ENCODE results near the gene APLF.

The APLF gene

GRCh38 chr2:68467077-68467960 is at the start of gene APLF, which contains the start of gene FBXO48:
APLF (plus strand) TSS chr2:68467585; CDS start chr2:68467732, 147 bp downstream.
FBXO48 (minus strand) TSS chr2:68467294; CDS start chr2:68465145, 2,149 bp downstream.
- peak within 1 kb of the TSS; percentile 86 for H3K4me3 ChIP-seq (ENCODE audit: low read depth, low read length)
- no peak for TF ChIP-seq CTCF (conservative IDR thresholded peaks at IDR 0.05; ENCODE audit: low read depth, low read length)
- peak; percentile 99 for DNase-seq (ENCODE audit: low read depth)

- H3K4me3 ChIP-seq (ENCODE audit: low read depth, low read length), result no peak overlapping the region
- no peak for TF ChIP-seq CTCF (conservative IDR thresholded peaks at IDR 0.05; ENCODE audit: low read depth, low read length)
- no peak for DNase-seq (ENCODE audit: low read depth)
These were observed 49.5 kb upstream of the APLF start for GRCh38 chr2:68417926-68418325.

GRCh38 chr2:68418419-68418818 is 49.0 kb upstream of the APLF start:
- no peak for TF ChIP-seq CTCF (conservative IDR thresholded peaks at IDR 0.05; ENCODE audit: low read depth, low read length)
- H3K4me3 ChIP-seq (ENCODE audit: low read depth, low read length), result no peak overlapping the region
- DNase-seq (ENCODE audit: low read depth), result no peak

GRCh38 chr2:68418855-68419254 is 48.5 kb upstream of the APLF start:
- no peak for TF ChIP-seq CTCF (conservative IDR thresholded peaks at IDR 0.05; ENCODE audit: low read depth, low read length)
- H3K4me3 ChIP-seq (ENCODE audit: low read depth, low read length), result no peak overlapping the region
- DNase-seq (ENCODE audit: low read depth), result no peak

- no peak for TF ChIP-seq CTCF (conservative IDR thresholded peaks at IDR 0.05; ENCODE audit: low read depth, low read length)
- H3K4me3 ChIP-seq (ENCODE audit: low read depth, low read length), result no peak overlapping the region
- peak; percentile 70 for DNase-seq (ENCODE audit: low read depth)
These were observed 47.0 kb upstream of the APLF start for GRCh38 chr2:68420254-68420910.

GRCh38 chr2:68423966-68424650 is 43.3 kb upstream of the APLF start:
- no peak for TF ChIP-seq CTCF (conservative IDR thresholded peaks at IDR 0.05; ENCODE audit: low read depth, low read length)

More at GRCh38 chr2:68423966-68424650, 43.3 kb upstream of the APLF start:
- no peak for DNase-seq (ENCODE audit: low read depth)
- H3K4me3 ChIP-seq (ENCODE audit: low read depth, low read length), result no peak overlapping the region
